SK-N-SH (cell line): Measurements from ENCODE around the gene ATP8B3.

Experiments used
- EP300 ChIP-seq, 2 experiments: IDR thresholded peaks; 2 replicates each; pipeline versions ENCODE4 v1.4.0 to v1.6.1; 2012; ENCODE audit warnings: borderline replicate concordance in 1 of 2, low read depth in 1 of 2, low read length in 1 of 2
- EZH2phosphoT487 ChIP-seq: fragments of 200-600 bp; sonication (generic); IDR thresholded peaks from 2 replicates; pipeline ENCODE4 v1.6.1; 2017; ENCODE audit warnings: low read depth, mixed run types, mild to moderate bottlenecking, antibody characterized with exemption, moderate library complexity, borderline replicate concordance
- FOSL2 ChIP-seq: IDR thresholded peaks from 2 replicates; pipeline ENCODE4 v1.4.0; 2012; ENCODE audit warnings: low read depth, mild to moderate bottlenecking, moderate library complexity, borderline replicate concordance
- FOXJ3 ChIP-seq: sonication (generic); formaldehyde crosslinking; IDR thresholded peaks from 2 replicates; pipeline ENCODE4 v1.5.1; 2020; ENCODE audit warnings: mild to moderate bottlenecking, missing genetic modification reagents
- GABPA ChIP-seq: IDR thresholded peaks from 2 replicates; pipeline ENCODE4 v1.4.0; 2012; ENCODE audit warnings: low read depth, mild to moderate bottlenecking
- JUND ChIP-seq: IDR thresholded peaks from 2 replicates; pipeline ENCODE4 v1.4.0; 2012
- NRF1 ChIP-seq: IDR thresholded peaks from 2 replicates; pipeline ENCODE4 v1.6.1; 2012; ENCODE audit warnings: low read depth, mild to moderate bottlenecking, low read length
- POLR2AphosphoS5 ChIP-seq: IDR thresholded peaks from 2 replicates; pipeline ENCODE4 v1.6.1; 2012; ENCODE audit warnings: low read depth, low read length
- TF ChIP-seq, protein P1 (sequence below): fragments of 200-600 bp; sonication (generic); IDR thresholded peaks from 2 replicates; pipeline ENCODE4 v1.6.1; 2017; ENCODE audit warnings: antibody characterized with exemption, mild to moderate bottlenecking, moderate library complexity
- TF ChIP-seq, protein P2 (sequence below): fragments of 150-350 bp; IDR thresholded peaks from 2 replicates; pipeline ENCODE4 v1.6.1; 2017; ENCODE audit warnings: antibody characterized with exemption, low read length, low read depth, borderline replicate concordance

DNA sequence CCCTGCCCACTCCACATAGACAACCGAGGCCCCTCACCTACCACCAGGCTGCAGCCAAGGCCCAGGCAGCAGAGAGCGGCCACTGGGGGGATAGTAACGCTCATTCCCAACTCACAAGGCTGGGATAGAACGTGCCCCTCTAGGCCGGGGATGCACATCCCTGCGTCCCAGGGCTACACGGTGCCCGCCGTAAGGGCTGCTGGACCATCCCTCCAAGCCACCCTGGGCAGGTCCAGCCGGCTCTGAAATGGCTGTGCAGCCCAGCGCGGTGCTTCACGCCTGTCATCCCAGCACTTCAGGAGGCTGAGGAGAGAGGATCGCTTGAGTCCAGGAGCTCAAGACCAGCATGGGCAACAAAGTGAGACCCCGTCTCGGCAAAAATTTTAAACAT, 33.0 kb upstream of the ATP8B3 start:
- TF ChIP-seq, protein P1, sequence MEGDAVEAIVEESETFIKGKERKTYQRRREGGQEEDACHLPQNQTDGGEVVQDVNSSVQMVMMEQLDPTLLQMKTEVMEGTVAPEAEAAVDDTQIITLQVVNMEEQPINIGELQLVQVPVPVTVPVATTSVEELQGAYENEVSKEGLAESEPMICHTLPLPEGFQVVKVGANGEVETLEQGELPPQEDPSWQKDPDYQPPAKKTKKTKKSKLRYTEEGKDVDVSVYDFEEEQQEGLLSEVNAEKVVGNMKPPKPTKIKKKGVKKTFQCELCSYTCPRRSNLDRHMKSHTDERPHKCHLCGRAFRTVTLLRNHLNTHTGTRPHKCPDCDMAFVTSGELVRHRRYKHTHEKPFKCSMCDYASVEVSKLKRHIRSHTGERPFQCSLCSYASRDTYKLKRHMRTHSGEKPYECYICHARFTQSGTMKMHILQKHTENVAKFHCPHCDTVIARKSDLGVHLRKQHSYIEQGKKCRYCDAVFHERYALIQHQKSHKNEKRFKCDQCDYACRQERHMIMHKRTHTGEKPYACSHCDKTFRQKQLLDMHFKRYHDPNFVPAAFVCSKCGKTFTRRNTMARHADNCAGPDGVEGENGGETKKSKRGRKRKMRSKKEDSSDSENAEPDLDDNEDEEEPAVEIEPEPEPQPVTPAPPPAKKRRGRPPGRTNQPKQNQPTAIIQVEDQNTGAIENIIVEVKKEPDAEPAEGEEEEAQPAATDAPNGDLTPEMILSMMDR = no peak
- TF ChIP-seq EP300 (IDR thresholded peaks at IDR 0.05; ENCODE audit: borderline replicate concordance in 1 of 2, low read depth in 1 of 2, low read length in 1 of 2) (no peak), NRF1 (no peak), EZH2phosphoT487 (no peak), GABPA (no peak), POLR2AphosphoS5 (no peak), FOSL2 (no peak), JUND (no peak), FOXJ3 (no peak)
- TF ChIP-seq, protein P2, sequence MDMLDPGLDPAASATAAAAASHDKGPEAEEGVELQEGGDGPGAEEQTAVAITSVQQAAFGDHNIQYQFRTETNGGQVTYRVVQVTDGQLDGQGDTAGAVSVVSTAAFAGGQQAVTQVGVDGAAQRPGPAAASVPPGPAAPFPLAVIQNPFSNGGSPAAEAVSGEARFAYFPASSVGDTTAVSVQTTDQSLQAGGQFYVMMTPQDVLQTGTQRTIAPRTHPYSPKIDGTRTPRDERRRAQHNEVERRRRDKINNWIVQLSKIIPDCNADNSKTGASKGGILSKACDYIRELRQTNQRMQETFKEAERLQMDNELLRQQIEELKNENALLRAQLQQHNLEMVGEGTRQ = no peak
